ENCODE measurements around the gene HMHB1.

Gene HMHB1

GRCh38 chr5:143772621-143773020 is 39.3 kb upstream of the HMHB1 start:
- TF ChIP-seq CTCF (IDR thresholded peaks at IDR 0.05): no peak

GRCh38 chr5:143775258-143775657 is 36.7 kb upstream of the HMHB1 start:
- TF ChIP-seq CTCF (IDR thresholded peaks at IDR 0.05): no peak

- no peak for TF ChIP-seq CTCF (IDR thresholded peaks at IDR 0.05)
Observed at GRCh38 chr5:143776951-143777350, 35.0 kb upstream of the HMHB1 start.

- TF ChIP-seq CTCF (IDR thresholded peaks at IDR 0.05): no peak
Observed at GRCh38 chr5:143779506-143779905, 32.5 kb upstream of the HMHB1 start.

- no peak for TF ChIP-seq CTCF (IDR thresholded peaks at IDR 0.05)
Observed at GRCh38 chr5:143781993-143782520, 29.9 kb upstream of the HMHB1 start.

GRCh38 chr5:143782588-143783386 is 29.2 kb upstream of the HMHB1 start:
- TF ChIP-seq CTCF (IDR thresholded peaks at IDR 0.05): no peak

GRCh38 chr5:143788401-143788800 is 23.6 kb upstream of the HMHB1 start:
- no peak for TF ChIP-seq CTCF (IDR thresholded peaks at IDR 0.05)
